CD1c-positive myeloid dendritic cell (primary cell): ENCODE data around the gene SEMA4A.
"Not testable (repeated sequence)": the region's sequence is repeated elsewhere in the genome, so short reads cannot be mapped to it uniquely, and the experiment has no call there.

ENCODE experiments used
- DNase-seq: peaks from one replicate; pipeline ENCODE4 v3.0.0-alpha.2; 2016; ENCODE audit errors: extremely low spot score

Gene SEMA4A

DNA sequence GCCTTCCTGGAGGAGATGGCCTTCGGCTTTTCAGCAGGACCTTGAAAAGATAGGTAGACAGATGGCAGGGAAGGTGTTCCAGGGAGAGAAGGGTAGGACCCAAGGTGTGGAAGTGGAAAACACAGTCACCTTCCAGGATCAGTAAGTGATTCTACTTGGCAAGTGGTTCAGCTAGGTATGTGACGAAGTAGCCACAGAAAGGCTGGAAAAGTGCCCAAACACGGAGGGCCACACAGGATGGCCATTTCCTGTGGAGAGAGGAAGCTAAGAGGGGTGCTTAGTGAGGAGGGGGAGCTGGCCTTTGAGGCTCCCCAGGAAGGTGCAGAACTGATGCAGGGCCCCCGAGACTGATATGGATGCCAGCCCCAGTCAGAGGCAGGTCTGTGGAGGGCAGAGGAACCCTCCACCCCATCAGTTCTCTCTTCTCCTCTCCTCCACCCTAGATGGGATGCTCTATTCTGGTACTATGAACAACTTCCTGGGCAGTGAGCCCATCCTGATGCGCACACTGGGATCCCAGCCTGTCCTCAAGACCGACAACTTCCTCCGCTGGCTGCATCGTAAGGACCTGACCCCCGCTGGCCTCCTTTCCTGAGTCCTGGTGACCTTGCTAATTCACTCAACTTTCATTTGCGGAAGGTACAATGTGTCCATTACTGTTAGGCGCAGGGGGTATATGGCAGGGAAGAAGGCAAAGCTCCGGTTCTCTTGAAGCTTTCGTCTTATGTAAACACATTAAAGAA is 6.8 kb downstream of the SEMA4A start:
- DNase-seq, result no peak

- peak; percentile 70 for DNase-seq
These were observed 7.4 kb downstream of the SEMA4A start for GRCh38 chr1:156160743-156161171.

DNA sequence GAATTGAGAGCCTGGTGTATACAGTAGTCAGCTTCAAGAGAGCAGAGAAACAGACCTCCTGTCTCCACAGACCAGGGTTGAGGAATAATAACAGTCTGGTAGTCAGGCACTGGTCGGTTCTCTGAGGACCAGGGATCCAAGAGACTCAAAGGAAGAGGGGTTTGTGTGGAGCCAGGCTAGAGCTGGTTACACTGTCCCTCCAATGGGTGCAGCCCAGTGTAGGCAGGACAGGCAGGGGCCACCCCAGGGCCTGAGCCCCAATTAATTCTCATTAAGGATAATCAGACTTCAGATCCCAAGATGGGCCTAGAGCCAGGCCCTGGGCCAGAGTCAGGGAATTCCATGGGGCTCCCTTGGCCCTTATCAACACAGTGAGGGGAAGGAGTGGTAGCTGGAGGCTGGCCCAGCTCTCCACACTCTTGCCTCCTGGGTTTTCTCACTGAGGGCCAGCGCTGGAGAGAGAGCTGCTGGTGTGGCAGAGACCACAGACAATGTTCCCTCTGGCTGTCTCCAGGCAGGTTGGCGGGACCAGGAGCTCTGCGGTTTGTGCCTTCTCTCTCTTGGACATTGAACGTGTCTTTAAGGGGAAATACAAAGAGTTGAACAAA is 9.1 kb downstream of the SEMA4A start:
- no peak for DNase-seq

DNA sequence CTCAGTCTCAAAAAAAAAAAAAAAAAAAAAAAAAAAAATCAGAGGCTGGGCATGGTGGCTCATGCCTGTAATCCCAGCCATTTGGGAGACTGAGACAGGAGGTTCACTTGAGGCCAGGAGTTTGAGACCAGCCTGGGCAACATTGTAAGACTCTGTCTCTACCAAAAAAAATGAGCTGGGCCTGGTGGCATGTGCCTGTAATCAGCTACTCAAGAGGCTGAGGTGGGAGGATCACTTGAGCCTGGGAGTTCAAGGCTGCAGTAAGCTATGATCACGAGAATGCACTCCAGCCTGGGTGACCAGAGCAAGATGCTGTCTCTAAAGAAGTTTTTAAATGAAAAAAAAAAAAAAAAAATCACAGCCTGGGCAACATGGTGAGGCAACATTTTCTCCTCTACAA is 10.3 kb downstream of the SEMA4A start:
- DNase-seq, result no peak

- DNase-seq, result no peak
These were observed 10.9 kb downstream of the SEMA4A start for GRCh38 chr1:156164125-156164831.

- peak; percentile 74 for DNase-seq
These were observed 11.7 kb downstream of the SEMA4A start for GRCh38 chr1:156165083-156165482.

- no peak for DNase-seq
These were observed 14.2 kb downstream of the SEMA4A start for GRCh38 chr1:156167536-156167935.

- DNase-seq, result no peak
These were observed 19.5 kb downstream of the SEMA4A start for GRCh38 chr1:156172696-156173470.

DNA sequence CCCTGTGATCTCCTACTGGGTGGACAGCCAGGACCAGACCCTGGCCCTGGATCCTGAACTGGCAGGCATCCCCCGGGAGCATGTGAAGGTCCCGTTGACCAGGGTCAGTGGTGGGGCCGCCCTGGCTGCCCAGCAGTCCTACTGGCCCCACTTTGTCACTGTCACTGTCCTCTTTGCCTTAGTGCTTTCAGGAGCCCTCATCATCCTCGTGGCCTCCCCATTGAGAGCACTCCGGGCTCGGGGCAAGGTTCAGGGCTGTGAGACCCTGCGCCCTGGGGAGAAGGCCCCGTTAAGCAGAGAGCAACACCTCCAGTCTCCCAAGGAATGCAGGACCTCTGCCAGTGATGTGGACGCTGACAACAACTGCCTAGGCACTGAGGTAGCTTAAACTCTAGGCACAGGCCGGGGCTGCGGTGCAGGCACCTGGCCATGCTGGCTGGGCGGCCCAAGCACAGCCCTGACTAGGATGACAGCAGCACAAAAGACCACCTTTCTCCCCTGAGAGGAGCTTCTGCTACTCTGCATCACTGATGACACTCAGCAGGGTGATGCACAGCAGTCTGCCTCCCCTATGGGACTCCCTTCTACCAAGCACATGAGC is 23.3 kb downstream of the SEMA4A start:
- no peak for DNase-seq

- no peak for DNase-seq
These were observed 24.7 kb downstream of the SEMA4A start for GRCh38 chr1:156177919-156178654.

- DNase-seq, result no peak
These were observed 27.1 kb downstream of the SEMA4A start for GRCh38 chr1:156180471-156180870.

DNA sequence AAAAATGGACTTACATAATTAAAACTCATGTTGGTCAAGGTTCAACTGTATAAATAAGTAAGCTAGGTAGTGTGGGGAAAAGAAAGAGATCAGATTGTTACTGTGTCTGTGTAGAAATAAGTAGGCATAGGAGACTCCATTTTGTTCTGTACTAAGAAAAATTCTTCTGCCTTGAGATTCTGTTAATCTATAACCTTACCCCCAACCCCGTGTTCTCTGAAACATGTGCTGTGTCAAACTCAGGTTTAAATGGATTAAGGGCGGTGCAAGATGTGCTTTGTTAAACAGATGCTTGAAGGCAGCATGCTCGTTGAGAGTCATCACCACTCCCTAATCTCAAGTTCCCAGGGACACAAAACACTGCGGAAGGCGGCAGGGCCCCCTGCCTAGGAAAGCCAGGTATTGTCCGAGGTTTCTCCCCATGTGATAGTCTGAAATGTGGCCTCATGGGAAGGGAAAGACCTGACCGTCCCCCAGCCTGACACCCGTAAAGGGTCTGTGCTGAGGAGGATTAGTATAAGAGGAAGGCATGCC is 28.1 kb downstream of the SEMA4A start:
- DNase-seq, result not testable (repeated sequence)

DNA sequence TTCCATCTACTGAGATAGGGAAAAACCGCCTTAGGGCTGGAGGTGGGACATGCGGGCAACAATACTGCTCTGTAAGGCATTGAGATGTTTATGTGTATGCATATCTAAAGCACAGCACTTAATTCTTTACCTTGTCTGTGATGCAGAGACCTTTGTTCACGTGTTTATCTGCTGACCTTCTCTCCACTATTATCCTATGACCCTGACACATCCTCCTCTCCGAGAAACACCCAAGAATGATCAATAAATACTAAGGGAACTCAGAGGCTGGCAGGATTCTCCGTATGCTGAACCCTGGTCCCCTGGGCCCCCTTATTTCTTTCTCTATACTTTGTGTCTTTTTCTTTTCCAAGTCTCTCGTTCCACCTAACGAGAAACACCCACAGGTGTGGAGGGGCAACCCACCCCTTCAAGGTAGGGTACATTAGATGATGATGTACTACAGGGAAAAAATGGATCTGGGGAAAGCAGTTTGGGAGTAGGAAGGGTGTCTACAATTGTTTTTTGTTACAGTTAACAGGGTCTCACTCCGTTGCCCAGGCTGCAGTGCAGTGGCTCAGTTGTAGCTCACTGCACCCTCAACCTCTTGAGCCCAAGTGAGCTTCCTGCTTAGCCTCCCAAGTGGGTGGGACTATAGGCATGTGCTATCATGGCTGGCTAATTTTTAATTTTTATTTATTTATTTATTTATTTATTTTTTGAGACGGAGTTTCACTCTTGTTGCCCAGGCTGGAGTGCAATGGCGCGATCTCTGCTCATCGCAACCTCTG is 28.8 kb downstream of the SEMA4A start:
- DNase-seq, result not testable (repeated sequence)

DNA sequence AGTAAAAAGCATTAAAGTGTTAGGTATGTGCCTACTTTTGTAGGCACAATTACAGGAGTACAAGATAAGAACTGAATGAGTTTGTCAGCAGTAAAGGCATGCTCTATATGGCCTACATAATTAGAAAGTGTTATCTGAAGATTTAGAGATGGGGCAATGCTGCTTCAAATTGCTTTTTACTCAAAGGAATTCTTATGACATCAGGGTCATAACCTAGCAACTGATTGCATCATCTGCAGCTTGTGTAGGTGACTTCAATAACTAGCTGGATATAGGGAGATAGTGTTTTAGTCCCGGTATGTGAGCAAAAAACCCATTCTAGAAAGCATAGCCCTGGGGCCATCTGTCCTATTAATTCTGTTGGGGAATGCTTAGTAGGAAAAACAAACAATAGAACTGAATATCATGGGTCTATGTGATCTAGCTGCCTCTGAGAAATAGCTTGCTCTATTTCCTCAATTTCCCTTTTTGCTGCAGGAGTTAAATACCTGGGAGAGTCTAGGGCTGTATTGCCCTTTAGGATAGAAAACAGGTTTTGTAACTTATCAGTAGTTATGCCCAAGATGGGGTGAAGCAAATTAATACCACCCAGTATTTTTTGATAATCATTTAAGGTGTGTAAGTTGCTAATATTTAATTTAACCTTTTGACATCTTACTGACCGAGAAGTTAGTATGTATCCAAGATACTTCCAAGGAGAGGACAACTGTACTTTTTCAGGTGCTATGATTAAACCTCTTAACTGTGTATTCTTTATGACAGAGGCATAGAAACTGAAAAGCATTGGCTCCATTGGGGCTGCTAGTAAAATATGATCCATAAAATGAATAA is 33.2 kb downstream of the SEMA4A start:
- not testable (repeated sequence) for DNase-seq

GRCh38 chr1:156190265-156190664 is 36.9 kb downstream of the SEMA4A start:
- not testable (repeated sequence) for DNase-seq

GRCh38 chr1:156191292-156191964 is 38.0 kb downstream of the SEMA4A start:
- DNase-seq, result peak; percentile 38

DNA sequence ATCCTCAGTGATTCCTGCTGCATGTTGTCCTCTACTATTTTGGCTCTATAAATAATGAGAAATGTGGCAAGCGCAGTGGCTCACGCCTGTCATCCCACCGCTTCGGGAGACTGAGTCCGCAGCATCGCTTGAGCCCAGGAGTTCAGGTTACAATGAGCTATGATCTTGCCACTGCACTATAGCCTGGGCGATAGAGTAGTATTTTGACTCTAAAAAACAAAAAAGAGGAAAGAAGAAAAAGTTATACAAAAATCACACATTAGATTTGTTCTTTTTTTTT is 39.8 kb downstream of the SEMA4A start:
- no peak for DNase-seq

DNA sequence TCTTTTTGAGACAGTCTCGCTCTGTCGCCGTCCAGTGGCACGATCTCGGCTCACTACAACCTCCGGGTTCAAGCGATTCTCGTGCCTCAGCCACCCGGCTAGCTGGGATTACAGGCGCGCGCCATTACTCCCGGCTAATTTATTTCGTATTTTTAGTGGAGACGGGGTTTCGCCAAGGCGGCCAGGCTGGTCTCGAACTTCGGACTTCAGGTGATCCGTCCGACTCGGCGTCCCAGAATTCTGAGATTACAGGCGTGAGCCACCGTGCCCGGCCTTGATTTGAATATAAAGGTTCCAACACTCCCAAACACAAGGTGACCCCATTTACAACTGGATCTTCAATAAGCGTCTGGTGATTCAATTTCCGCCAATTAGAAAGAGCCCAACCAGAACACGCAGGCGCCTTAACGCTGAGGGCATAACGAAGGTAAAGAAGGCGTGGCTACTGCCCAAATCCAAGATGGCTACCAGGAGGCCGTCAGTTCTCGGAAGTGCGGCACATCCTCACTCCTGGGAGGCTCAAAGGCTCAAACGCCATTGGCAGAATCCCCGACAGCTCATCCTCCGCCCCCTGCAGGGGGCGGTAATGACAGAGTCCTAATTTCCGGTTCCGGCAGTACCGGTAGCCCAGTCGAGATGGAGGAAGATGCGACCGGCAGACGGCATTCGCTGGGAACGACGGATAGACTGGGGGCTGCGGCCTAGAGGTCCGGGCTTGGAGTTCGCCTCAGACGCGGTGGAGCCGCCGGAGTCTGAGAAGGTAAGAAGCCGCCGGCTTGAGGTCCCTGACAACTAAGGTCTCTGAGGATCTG is 40.3 kb downstream of the SEMA4A start, which contains the start of gene SLC25A44:
SLC25A44 (plus strand) TSS at position 617 of the 812 bp plus-strand sequence. CDS start 5,744 bp downstream, outside the sequence.
- DNase-seq, result peak; percentile 99
